ENCODE measurements around the gene ZDHHC24.

ZDHHC24 gene, protein sequence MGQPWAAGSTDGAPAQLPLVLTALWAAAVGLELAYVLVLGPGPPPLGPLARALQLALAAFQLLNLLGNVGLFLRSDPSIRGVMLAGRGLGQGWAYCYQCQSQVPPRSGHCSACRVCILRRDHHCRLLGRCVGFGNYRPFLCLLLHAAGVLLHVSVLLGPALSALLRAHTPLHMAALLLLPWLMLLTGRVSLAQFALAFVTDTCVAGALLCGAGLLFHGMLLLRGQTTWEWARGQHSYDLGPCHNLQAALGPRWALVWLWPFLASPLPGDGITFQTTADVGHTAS

DNA sequence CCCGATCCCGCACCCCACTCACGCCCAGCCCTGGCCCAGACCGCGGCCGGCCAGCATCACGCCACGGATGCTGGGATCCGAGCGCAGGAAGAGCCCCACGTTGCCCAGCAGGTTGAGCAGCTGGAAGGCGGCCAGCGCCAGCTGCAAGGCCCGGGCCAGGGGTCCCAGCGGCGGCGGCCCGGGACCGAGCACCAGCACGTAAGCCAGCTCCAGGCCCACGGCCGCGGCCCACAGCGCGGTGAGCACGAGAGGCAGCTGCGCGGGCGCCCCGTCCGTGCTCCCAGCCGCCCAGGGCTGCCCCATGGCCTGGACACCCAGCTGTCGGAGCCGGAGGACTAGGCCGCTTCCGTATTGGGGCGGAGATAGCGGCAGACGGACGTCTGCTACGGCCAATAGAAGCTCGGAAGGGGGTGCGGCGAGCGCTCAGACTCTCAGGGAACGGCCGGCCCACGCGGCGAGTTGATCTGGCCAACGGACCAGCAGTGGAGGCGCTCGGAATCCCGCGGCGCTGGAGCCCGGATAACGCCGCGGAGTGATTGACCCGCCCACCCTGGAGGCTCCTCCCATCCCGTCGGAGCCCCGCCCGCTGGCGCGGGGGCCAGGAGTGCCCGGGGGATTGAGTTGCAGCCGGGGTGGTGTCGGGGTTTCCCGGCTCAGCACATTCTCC is at the start of gene ZDHHC24:
Gene ZDHHC24, minus strand, starts transcription at position 348 of the 667 bp plus-strand sequence. Its CDS starts 45 bp downstream, at position 303.
- TF ChIP-seq, protein P1, sequence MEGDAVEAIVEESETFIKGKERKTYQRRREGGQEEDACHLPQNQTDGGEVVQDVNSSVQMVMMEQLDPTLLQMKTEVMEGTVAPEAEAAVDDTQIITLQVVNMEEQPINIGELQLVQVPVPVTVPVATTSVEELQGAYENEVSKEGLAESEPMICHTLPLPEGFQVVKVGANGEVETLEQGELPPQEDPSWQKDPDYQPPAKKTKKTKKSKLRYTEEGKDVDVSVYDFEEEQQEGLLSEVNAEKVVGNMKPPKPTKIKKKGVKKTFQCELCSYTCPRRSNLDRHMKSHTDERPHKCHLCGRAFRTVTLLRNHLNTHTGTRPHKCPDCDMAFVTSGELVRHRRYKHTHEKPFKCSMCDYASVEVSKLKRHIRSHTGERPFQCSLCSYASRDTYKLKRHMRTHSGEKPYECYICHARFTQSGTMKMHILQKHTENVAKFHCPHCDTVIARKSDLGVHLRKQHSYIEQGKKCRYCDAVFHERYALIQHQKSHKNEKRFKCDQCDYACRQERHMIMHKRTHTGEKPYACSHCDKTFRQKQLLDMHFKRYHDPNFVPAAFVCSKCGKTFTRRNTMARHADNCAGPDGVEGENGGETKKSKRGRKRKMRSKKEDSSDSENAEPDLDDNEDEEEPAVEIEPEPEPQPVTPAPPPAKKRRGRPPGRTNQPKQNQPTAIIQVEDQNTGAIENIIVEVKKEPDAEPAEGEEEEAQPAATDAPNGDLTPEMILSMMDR (IDR thresholded peaks at IDR 0.05; ENCODE audit: borderline replicate concordance, insufficient read depth, low read depth, low read length): no peak

DNA sequence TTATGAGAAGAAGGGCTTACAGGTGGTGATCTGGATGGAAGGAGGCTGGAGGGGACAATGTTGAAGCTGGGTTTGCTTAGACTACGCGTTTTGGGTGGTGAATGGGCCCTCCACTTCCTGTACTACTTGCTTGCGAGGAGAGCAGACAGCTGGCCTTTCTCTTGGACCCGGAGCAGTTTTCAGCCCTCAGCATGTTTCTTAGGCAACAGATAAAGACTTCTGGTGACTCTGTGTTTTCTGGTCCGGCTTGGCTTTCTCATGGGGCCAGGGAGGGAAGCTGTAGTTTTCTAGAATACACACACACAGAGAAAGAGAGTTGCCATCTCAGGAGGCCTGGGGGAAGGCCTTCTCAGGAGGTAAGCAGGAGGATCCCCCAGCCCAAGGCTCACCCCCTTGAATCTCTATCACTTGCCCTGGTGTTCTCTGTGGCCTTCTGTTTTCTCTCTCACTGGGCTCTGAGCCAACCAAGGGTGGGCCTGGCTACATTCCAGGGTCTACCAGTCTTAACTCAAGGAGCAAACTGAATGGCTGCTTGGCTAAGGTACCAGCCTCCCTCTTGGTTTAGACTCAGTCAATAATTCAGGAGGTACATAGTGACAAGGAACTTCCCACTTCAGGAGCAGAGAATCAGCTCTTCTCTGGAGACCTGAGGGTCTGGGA is 49.5 kb upstream of the ZDHHC24 start:
- H3K4me3 ChIP-seq (ENCODE audit: low read depth, low read length): no peak overlapping the region
- TF ChIP-seq, protein P1 (IDR thresholded peaks at IDR 0.05; ENCODE audit: borderline replicate concordance, insufficient read depth, low read depth, low read length): no peak

More for the DNA sequence above, at the start of gene ZDHHC24:
- peak within 1 kb of the TSS; percentile 94 for H3K4me3 ChIP-seq (ENCODE audit: low read depth, low read length)

DNA sequence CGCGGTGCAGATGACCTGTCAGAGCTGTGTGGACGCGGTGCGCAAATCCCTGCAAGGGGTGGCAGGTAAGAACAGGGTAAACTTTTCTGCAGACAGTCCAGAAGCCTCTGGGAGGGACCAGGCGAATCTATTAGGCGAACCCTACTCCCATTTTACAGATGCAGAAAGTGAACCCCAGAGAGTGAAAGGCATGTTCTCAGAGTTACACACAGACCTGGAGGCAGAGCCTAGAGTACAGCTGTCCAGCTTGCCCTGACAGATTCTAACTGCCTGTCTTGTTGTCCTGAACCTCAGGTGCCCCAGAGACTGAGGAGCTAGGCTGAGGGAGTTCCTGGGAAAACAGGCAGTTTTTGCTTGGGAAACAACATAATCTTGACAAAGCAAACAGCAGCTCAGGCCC is 47.8 kb upstream of the ZDHHC24 start:
- peak overlapping the region; percentile 83 for H3K4me3 ChIP-seq (ENCODE audit: low read depth, low read length)

DNA sequence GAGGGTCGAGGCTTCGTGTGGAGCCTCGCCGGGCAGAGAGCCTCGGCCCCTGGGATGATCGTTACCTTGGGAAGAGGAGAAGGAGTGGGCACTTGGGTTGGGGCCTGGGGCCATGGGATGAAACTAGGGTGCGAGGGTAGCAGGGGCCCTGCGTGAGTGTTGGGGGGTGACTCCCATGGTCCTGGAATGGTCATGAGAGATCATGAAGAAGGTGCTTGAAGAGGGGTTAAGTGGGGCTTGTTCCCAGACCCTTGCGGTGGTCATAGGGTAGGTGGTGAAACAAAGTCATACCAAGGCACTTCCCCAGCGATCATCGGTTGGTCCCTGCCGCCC is 47.4 kb upstream of the ZDHHC24 start:
- TF ChIP-seq, protein P1 (IDR thresholded peaks at IDR 0.05; ENCODE audit: borderline replicate concordance, insufficient read depth, low read depth, low read length): no peak
- peak overlapping the region; percentile 83 for H3K4me3 ChIP-seq (ENCODE audit: low read depth, low read length)

More for the DNA sequence above, 47.8 kb upstream of the ZDHHC24 start:
- TF ChIP-seq, protein P1 (IDR thresholded peaks at IDR 0.05; ENCODE audit: borderline replicate concordance, insufficient read depth, low read depth, low read length): no peak

DNA sequence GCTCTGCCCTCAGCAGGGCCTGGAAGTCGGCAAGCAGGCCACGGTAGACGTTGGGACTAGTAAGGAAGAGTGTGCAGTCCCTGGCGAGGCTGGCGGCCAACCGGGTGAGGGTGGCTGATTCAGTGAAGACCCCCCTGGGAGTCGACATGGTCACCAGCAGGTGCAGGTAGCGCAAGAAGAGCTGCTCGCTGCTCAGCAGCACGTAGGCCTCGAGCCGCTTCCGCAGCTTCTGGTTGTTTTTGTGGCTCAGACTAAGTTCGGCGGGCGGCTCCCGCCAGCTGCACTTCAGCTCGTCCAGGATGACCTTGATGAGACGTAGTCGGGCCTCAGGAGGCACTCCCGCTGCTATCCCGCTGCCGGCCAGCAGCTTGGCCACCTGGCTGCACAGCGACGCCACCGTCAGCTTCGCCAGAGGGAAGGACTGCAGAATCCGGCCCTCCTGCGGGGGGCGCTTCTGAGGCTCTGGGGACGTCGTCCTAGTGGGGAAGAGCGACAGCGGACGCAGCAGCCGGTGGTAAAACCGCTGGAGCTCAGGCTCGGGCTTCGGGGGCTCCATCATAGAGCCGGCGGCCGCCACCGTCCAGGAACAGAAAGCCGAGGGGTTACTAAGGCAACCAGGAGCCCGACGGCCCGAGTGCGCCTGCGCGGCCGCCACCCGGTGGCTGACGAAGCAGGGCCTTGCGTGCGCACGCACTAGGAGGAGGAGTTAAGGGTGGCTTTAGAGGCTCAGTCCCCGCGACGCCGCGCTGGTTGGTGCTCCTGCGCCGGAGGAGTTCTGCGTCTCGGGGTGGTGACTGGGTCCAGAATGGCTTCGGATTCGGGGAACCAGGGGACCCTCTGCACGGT is 46.8 kb upstream of the ZDHHC24 start, which contains the start of the genes CCDC87 and CCS:
Gene CCDC87, minus strand, starts transcription at position 607 of the 846 bp plus-strand sequence. Its CDS starts 48 bp downstream, at position 559.
Gene CCS, plus strand, starts transcription at position 729 of the 846 bp plus-strand sequence. Its CDS starts 77 bp downstream, at position 806.
- H3K4me3 ChIP-seq (ENCODE audit: low read depth, low read length): peak within 1 kb of the TSS; percentile 83
- TF ChIP-seq, protein P1 (IDR thresholded peaks at IDR 0.05; ENCODE audit: borderline replicate concordance, insufficient read depth, low read depth, low read length): peak; percentile 64

DNA sequence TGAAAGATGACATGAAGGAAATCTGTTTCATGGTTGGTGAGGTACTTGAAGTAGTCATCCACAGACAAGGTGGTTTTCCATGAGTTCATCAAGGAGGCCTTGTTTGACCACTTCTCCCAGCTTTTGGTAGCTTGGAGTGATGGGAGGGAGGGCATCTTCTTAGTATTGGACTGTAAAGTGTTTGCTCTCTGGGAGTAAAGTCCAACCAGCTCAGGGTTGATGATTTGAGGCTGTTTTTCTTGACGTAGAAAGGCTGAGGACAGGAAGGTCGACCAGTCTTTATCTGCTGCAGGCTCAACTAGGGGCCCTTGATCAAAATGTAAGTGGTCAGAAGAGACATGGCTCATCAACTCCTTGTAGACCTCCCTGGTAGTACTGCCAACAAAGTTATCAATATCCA is 45.3 kb upstream of the ZDHHC24 start:
- no peak overlapping the region for H3K4me3 ChIP-seq (ENCODE audit: low read depth, low read length)
- TF ChIP-seq, protein P1 (IDR thresholded peaks at IDR 0.05; ENCODE audit: borderline replicate concordance, insufficient read depth, low read depth, low read length): no peak

Measured in GM12875 (cell line).